GM23248 (cell line): ENCODE data around the gene HAGHL. TPM values are rescaled to one million over a fixed set of nuclear protein-coding genes. Genes with fewer than 3 reads are reported as not detected.
"Not testable (repeated sequence)": the region's sequence is repeated elsewhere in the genome, so short reads cannot be mapped to it uniquely, and the experiment has no call there.

Experiments used
- DNase-seq: peaks from one replicate; pipeline ENCODE4 v3.0.0-alpha.2; 2015
- H2AFZ ChIP-seq: fragments of 200-600 bp; sonication (generic); 2 replicates; pipeline ENCODE4 v1.6.1; 2016; ENCODE audit warnings: antibody characterized with exemption
- H3F3A ChIP-seq: fragments of 200-600 bp; sonication (generic); 2 replicates; pipeline ENCODE4 v1.6.1; 2016; ENCODE audit warnings: mild to moderate bottlenecking, antibody characterized with exemption, mixed run types; ENCODE audit not compliant: insufficient read depth
- H3K27ac ChIP-seq: fragments of 200-600 bp; sonication (generic); 2 replicates; pipeline ENCODE4 v1.5.1; 2016; ENCODE audit warnings: mild to moderate bottlenecking
- H3K27me3 ChIP-seq: fragments of 200-600 bp; sonication (generic); replicated peaks from 2 replicates; pipeline ENCODE4 v1.6.1; 2016; ENCODE audit warnings: mild to moderate bottlenecking; ENCODE audit not compliant: insufficient read depth
- H3K36me3 ChIP-seq: fragments of 200-600 bp; sonication (generic); 2 replicates; pipeline ENCODE4 v1.6.1; 2016; ENCODE audit warnings: low read depth, mild to moderate bottlenecking
- H3K4me1 ChIP-seq: fragments of 200-600 bp; sonication (generic); 2 replicates; pipeline ENCODE4 v1.6.1; 2016; ENCODE audit warnings: mild to moderate bottlenecking; ENCODE audit not compliant: insufficient read depth
- H3K4me2 ChIP-seq: fragments of 200-600 bp; sonication (generic); one replicate; pipeline ENCODE4 v1.6.1; 2016; ENCODE audit warnings: mild to moderate bottlenecking; ENCODE audit not compliant: unreplicated experiment
- H3K4me3 ChIP-seq: fragments of 200-600 bp; sonication (generic); 2 replicates; pipeline ENCODE4 v1.5.1; 2016; ENCODE audit warnings: mild to moderate bottlenecking
- H3K79me2 ChIP-seq: fragments of 200-600 bp; sonication (generic); 2 replicates; pipeline ENCODE4 v1.6.1; 2016; ENCODE audit warnings: mild to moderate bottlenecking; ENCODE audit not compliant: insufficient read depth
- H3K9ac ChIP-seq: fragments of 200-600 bp; sonication (generic); 2 replicates; pipeline ENCODE4 v1.6.1; 2016; ENCODE audit warnings: mild to moderate bottlenecking
- H3K9me2 ChIP-seq: fragments of 200-600 bp; sonication (generic); 2 replicates; pipeline ENCODE4 v1.6.1; 2016; ENCODE audit warnings: mixed run types, mild to moderate bottlenecking, moderate library complexity; ENCODE audit not compliant: insufficient read depth
- H3K9me3 ChIP-seq: fragments of 200-600 bp; sonication (generic); one replicate; pipeline ENCODE4 v1.6.1; 2017; ENCODE audit warnings: low read depth
- H4K20me1 ChIP-seq: fragments of 200-600 bp; sonication (generic); 2 replicates; pipeline ENCODE4 v1.6.0; 2016; ENCODE audit not compliant: insufficient read depth
- EZH2 ChIP-seq: fragments of 200-600 bp; sonication (generic); IDR thresholded peaks from 2 replicates; pipeline ENCODE4 v1.6.1; 2018; ENCODE audit warnings: antibody characterized with exemption, mild to moderate bottlenecking; ENCODE audit not compliant: insufficient read depth, poor library complexity, severe bottlenecking
- EZH2phosphoT487 ChIP-seq: fragments of 200-600 bp; sonication (generic); IDR thresholded peaks from 2 replicates; pipeline ENCODE4 v1.6.1; 2018; ENCODE audit warnings: antibody characterized with exemption, moderate library complexity, mild to moderate bottlenecking, low read depth; ENCODE audit not compliant: insufficient read depth
- WGBS, 2 experiments: methylation state at CpG; one replicate each; pipeline ENCODE4 v1.1.6; 2015 to 2017; ENCODE audit warnings: low lambda C conversion rate in 2 of 2, low coverage in 1 of 2; ENCODE audit errors: missing lambda C conversion rate in 2 of 2; 5-methylcytosine and 5-hydroxymethylcytosine counted together
- in situ Hi-C: fragments of 300-500 bp; cut with MboI; formaldehyde crosslinking; loops from 2 replicates; pipeline ENCODE4 v1.15.0; 2020
- polyA plus RNA-seq: library from polyadenylated mRNA; unstranded; fragments of >200 nt; fragmentation: Nextera tagmentation; extraction: Ambion mirVana; gene quantifications from 2 replicates; pipeline ENCODE4 v1.2.1, GENCODE V29; 2016
- total RNA-seq: library from RNA; depleted of rRNA; stranded (reverse); fragments of >200 nt; shearing (Covaris generic); gene quantifications from 2 replicates; pipeline ENCODE4 v1.2.3, GENCODE V29; 2014

HAGHL gene
- total and polyA plus RNA-seq, 2 experiments from 2014 or later = 7.8 to 64.8 TPM

GRCh38 chr16:709566-710499 is 17.1 kb upstream of the HAGHL start:
- Histone ChIP-seq H3K27me3 (peaks cover 19% of the 10 kb centered on the region; the same call in 1 of the 2 replicates), H3K4me2 (no peak overlapping the region), H3F3A (peaks cover 10% of the 10 kb centered on the region), H3K27ac (no peak overlapping the region), H3K4me3 (no peak overlapping the region), H3K4me1 (peaks cover 11% of the 10 kb centered on the region; the same call in 1 of the 2 replicates), H2AFZ (no peak overlapping the region), H3K36me3 (no peaks in the 10 kb centered on the region), H3K9ac (peak overlapping the region; percentile 38; the same call in 1 of the 2 replicates), H4K20me1 (no peaks in the 10 kb centered on the region), H3K79me2 (no peaks in the 10 kb centered on the region), H3K9me3 (no peaks in the 10 kb centered on the region), H3K9me2 (no peaks in the 10 kb centered on the region)
- TF ChIP-seq EZH2 (no peak), EZH2phosphoT487 (no peak)
- 9 to 11% methylated on average over 30 of the region's 30 CpGs for WGBS, 2 experiments
- in situ Hi-C loops = no loop called here
- peak; percentile 87 for DNase-seq

- no peak overlapping the region for H3K4me3 ChIP-seq
- H3K27ac ChIP-seq = no peak overlapping the region
- no peak for DNase-seq
- peaks cover 17% of the 10 kb centered on the region; the same call in 1 of the 2 replicates for H3K27me3 ChIP-seq
- H3K9me3 ChIP-seq = no peaks in the 10 kb centered on the region
- H4K20me1 ChIP-seq = no peaks in the 10 kb centered on the region
- TF ChIP-seq EZH2 (no peak), EZH2phosphoT487 (no peak)
- WGBS, 2 experiments = 67 to 68% methylated on average over 21 of the region's 21 CpGs
- H3K4me2 ChIP-seq = no peak overlapping the region
- no peak overlapping the region for H2AFZ ChIP-seq
- no peaks in the 10 kb centered on the region for H3K79me2 ChIP-seq
- no peaks in the 10 kb centered on the region for H3K36me3 ChIP-seq
- no peaks in the 10 kb centered on the region for H3K9me2 ChIP-seq
- in situ Hi-C loops = no loop called here
- peaks cover 10% of the 10 kb centered on the region for H3F3A ChIP-seq
- H3K9ac ChIP-seq = no peak overlapping the region
- H3K4me1 ChIP-seq = peaks cover 11% of the 10 kb centered on the region; the same call in 1 of the 2 replicates
Observed at GRCh38 chr16:710500-711075, 16.3 kb upstream of the HAGHL start.

DNA sequence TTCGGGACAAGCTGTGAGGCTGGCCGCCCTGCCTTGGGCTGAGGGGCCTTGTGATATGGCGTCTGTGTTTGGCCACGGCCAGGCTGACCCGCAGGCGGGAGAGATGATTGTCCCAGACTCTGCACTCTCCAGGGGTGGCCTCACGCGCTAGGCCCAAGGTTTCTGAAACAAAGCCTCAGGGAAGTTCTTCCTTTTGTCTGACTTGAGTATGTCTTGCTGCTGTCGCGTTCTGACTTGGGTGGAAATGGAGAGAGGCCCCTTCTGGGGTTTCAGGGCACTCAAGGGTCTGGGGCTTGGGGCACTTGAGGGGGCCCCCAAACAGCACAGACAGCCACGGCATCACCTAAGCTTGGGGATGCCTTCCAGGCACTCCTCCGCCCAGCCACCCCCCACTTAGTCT is 15.8 kb upstream of the HAGHL start:
- H3K4me3 ChIP-seq = no peak overlapping the region
- H3K4me2 ChIP-seq = no peak overlapping the region
- no peaks in the 10 kb centered on the region for H3K9me2 ChIP-seq
- peaks cover 10% of the 10 kb centered on the region for H3F3A ChIP-seq
- WGBS, 2 experiments = 56 to 60% methylated on average over 11 to 12 of the region's 12 CpGs
- no peaks in the 10 kb centered on the region for H3K79me2 ChIP-seq
- H3K27me3 ChIP-seq = peaks cover 17% of the 10 kb centered on the region; the same call in 1 of the 2 replicates
- H3K4me1 ChIP-seq = peaks cover 11% of the 10 kb centered on the region; the same call in 1 of the 2 replicates
- no peaks in the 10 kb centered on the region for H3K36me3 ChIP-seq
- no peak overlapping the region for H2AFZ ChIP-seq
- no peak overlapping the region for H3K27ac ChIP-seq
- no peaks in the 10 kb centered on the region for H4K20me1 ChIP-seq
- no peak overlapping the region for H3K9ac ChIP-seq
- no peaks in the 10 kb centered on the region for H3K9me3 ChIP-seq
- in situ Hi-C loops = no loop called here
- DNase-seq = no peak
- TF ChIP-seq EZH2phosphoT487 (no peak), EZH2 (no peak)

GRCh38 chr16:711548-712320 is 15.2 kb upstream of the HAGHL start:
- Histone ChIP-seq H3K79me2 (no peaks in the 10 kb centered on the region), H3K27me3 (peaks cover 17% of the 10 kb centered on the region; the same call in 1 of the 2 replicates), H3K4me3 (no peak overlapping the region), H3K4me2 (no peak overlapping the region), H3K9ac (no peak overlapping the region), H3K9me3 (no peaks in the 10 kb centered on the region), H3K27ac (no peak overlapping the region), H3K9me2 (no peaks in the 10 kb centered on the region), H4K20me1 (no peaks in the 10 kb centered on the region), H3F3A (peaks cover 10% of the 10 kb centered on the region), H3K4me1 (peaks cover 11% of the 10 kb centered on the region; the same call in 1 of the 2 replicates), H3K36me3 (no peaks in the 10 kb centered on the region), H2AFZ (no peak overlapping the region)
- WGBS, 2 experiments = 7 to 8% methylated on average over 20 to 25 of the region's 25 CpGs
- in situ Hi-C loops = no loop called here
- TF ChIP-seq EZH2phosphoT487 = no peak
- TF ChIP-seq EZH2 = no peak
- DNase-seq = peak; percentile 80

DNA sequence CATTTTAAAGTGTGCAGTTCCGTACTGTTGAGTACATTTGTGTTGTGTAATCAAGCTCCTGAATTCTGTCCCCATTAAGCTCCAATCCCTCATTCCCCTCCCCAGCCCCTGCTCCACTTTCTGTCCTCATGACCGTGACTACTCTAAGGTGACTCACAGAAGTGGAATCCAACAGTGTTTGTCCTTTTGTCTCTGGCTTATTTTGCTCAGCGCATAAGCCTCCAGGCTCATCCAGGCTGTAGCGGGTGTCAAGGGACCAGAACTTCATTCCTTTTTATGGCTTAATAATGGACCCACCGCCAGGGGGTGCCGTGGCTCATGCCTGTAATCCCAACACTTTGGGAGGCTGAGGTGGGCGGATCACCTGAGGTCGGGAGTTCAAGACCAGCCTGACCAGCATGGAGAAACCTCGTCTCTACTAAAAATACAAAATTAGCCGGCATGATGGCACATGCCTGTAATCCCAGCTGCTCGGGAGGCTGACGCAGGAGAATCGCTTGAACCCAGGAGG is 14.1 kb upstream of the HAGHL start:
- H3K4me2 ChIP-seq, H3F3A ChIP-seq, H3K79me2 ChIP-seq, H2AFZ ChIP-seq, H3K36me3 ChIP-seq, H4K20me1 ChIP-seq, H3K9me3 ChIP-seq, H3K9ac ChIP-seq, in situ Hi-C loops, H3K4me3 ChIP-seq, H3K9me2 ChIP-seq: not testable (repeated sequence)
- peaks cover 11% of the 10 kb centered on the region; the same call in 1 of the 2 replicates for H3K4me1 ChIP-seq
- WGBS, 2 experiments = 51% methylated on average over 12 to 13 of the region's 13 CpGs
- DNase-seq = peak; percentile 92
- H3K27ac ChIP-seq = peak overlapping the region; percentile 22
- H3K27me3 ChIP-seq = peaks cover 15% of the 10 kb centered on the region; the same call in 1 of the 2 replicates
